K562 (cell line): ENCODE results near the gene NDUFB10. TPM values are rescaled to one million over a fixed set of nuclear protein-coding genes. Genes with fewer than 3 reads are reported as not detected.
A peak's percentile ranks its signal among the peaks of the same experiment; 100 is the strongest.

Experiments used
- CLOCK ChIP-seq: fragments of 250-450 bp; sonication (Bioruptor Pico); IDR thresholded peaks from 2 replicates; pipeline ENCODE4 v1.4.0; 2020; ENCODE audit warnings: mild to moderate bottlenecking, moderate library complexity, borderline replicate concordance
- HNRNPLL ChIP-seq: fragments of 200-400 bp; formaldehyde crosslinking; IDR thresholded peaks from 2 replicates; pipeline ENCODE4 v1.6.1; 2017; ENCODE audit warnings: low read length, low read depth, mild to moderate bottlenecking; ENCODE audit not compliant: poor library complexity, severe bottlenecking
- PRDM10 ChIP-seq: fragments of 450-650 bp; IDR thresholded peaks from 2 replicates; pipeline ENCODE4 v1.6.1; 2018; ENCODE audit not compliant: partially characterized antibody
- RCOR1 ChIP-seq, 2 experiments: IDR thresholded peaks; 2 replicates each; pipeline ENCODE4 v1.6.1; 2012; ENCODE audit warnings: low read depth in 2 of 2, low read length in 2 of 2, borderline replicate concordance in 1 of 2, improper control_type of control experiment in 1 of 2
- RREB1 ChIP-seq: fragments of 250-450 bp; sonication (Bioruptor Pico); IDR thresholded peaks from 2 replicates; pipeline ENCODE4 v1.4.0; 2020
- ZC3H8 ChIP-seq: fragments of 450-650 bp; IDR thresholded peaks from 2 replicates; pipeline ENCODE4 v1.6.1; 2017
- ZNF175 ChIP-seq: fragments of 200-800 bp; sonication (Bioruptor generic); IDR thresholded peaks from 2 replicates; pipeline ENCODE4 v1.6.1; 2016; ENCODE audit warnings: low read depth, mild to moderate bottlenecking, missing genetic modification characterization, missing compliant biosample characterization
- ZNF184 ChIP-seq: sonication (generic); formaldehyde crosslinking; IDR thresholded peaks from 2 replicates; pipeline ENCODE4 v1.5.0; 2020; ENCODE audit warnings: missing genetic modification reagents
- ZNF212 ChIP-seq: fragments of 450-650 bp; formaldehyde crosslinking; IDR thresholded peaks from 2 replicates; pipeline ENCODE4 v1.4.0; 2020; ENCODE audit warnings: mild to moderate bottlenecking
- ZNF23 ChIP-seq: fragments of 250-450 bp; sonication (Bioruptor Pico); IDR thresholded peaks from 2 replicates; pipeline ENCODE4 v1.4.0; 2020; ENCODE audit warnings: mild to moderate bottlenecking
- ZNF398 ChIP-seq: fragments of 250-450 bp; sonication (Bioruptor Pico); IDR thresholded peaks from 2 replicates; pipeline ENCODE4 v1.8.0; 2021; ENCODE audit warnings: moderate library complexity, mild to moderate bottlenecking, inconsistent platforms
- polyA plus RNA-seq, 8 experiments: library from polyadenylated mRNA; depleted of rRNA in 4 of 8; stranded (reverse) in 5 of 8; unstranded in 3 of 8; fragments of >200 nt; fragmentation: Nextera tagmentation in 2 of 8; fragmentation: Illumina TruSeq in 1 of 8; extraction: Ambion mirVana in 2 of 8; extraction: Trizol in 1 of 8; gene quantifications; 2 replicates each; pipeline versions ENCODE4 v1.2.1 to v1.2.3, GENCODE V29; 2011 to 2014; ENCODE audit warnings: inconsistent platforms in 1 of 8, missing spikeins in 1 of 8
- total RNA-seq, 7 experiments: library from RNA; depleted of rRNA in 6 of 7; stranded (reverse); fragments of >200 nt in 6 of 7; fragmentation: Illumina TruSeq in 2 of 7; extraction: Trizol in 2 of 7; gene quantifications; 2 replicates each; pipeline versions ENCODE4 v1.2.1 to v1.2.3, GENCODE V29; 2011 to 2021; ENCODE audit warnings: low replicate concordance in 1 of 7

Gene NDUFB10
- total and polyA plus RNA-seq, 9 of the 15 experiments (the other 6 are each of a cell fraction or from before 2014, with no cell fraction given), result 69.3 to 527 (median 161) TPM

- TF ChIP-seq ZNF175 (CRISPR knock-in tag) (peak; percentile 62; the same call in 1 of the 2 replicates), ZNF398 (CRISPR knock-in tag) (no peak), CLOCK (CRISPR knock-in tag) (no peak), ZNF212 (CRISPR knock-in tag) (no peak), ZNF184 (CRISPR knock-in tag) (no peak), RCOR1 (IDR thresholded peaks at IDR 0.05; ENCODE audit: borderline replicate concordance in 1 of 2, low read depth in 2 of 2, low read length in 2 of 2) (peak in 1 of 2 experiments; percentile 3; a peak in 2 of 4 replicates), RREB1 (CRISPR knock-in tag) (no peak), HNRNPLL (peak; percentile 93), ZC3H8 (no peak), PRDM10 (no peak), ZNF23 (no peak)
Observed at GRCh38 chr16:1983544-1984346, 24.4 kb downstream of the NDUFB10 start, which contains the start of gene GFER (continued).
